Middle frontal gyrus (tissue), 1 donor: ENCODE data around the gene TAF8.

Source experiments
- DNase-seq: peaks from one replicate; pipeline ENCODE4 v3.0.0-alpha.2; 2015; ENCODE audit warnings: low spot score; ENCODE audit errors: extremely low spot score

TAF8 gene

GRCh38 chr6:42049948-42050296 lies 402 bp upstream of the TAF8 start:
- DNase-seq: no peak

- DNase-seq: no peak
Measured at GRCh38 chr6:42051268-42051653, 937 bp downstream of the TAF8 start.

- no peak for DNase-seq
Measured at GRCh38 chr6:42053601-42054000, 3.3 kb downstream of the TAF8 start.

- DNase-seq: no peak
Measured at GRCh38 chr6:42059743-42060142, 9.4 kb downstream of the TAF8 start.

- DNase-seq: no peak
Measured at GRCh38 chr6:42066156-42066675, 15.9 kb downstream of the TAF8 start.

- no peak for DNase-seq
Measured at GRCh38 chr6:42068173-42068572, 17.8 kb downstream of the TAF8 start.

- DNase-seq: no peak
Measured at GRCh38 chr6:42068872-42069522, 18.7 kb downstream of the TAF8 start.

GRCh38 chr6:42071881-42072583 lies 21.7 kb downstream of the TAF8 start:
- DNase-seq: no peak

- DNase-seq: no peak
Measured at GRCh38 chr6:42073287-42073686, 23.0 kb downstream of the TAF8 start.

GRCh38 chr6:42075159-42075838 lies 25.0 kb downstream of the TAF8 start:
- peak; percentile 41 for DNase-seq

GRCh38 chr6:42078386-42078785 lies 28.1 kb downstream of the TAF8 start:
- no peak for DNase-seq

GRCh38 chr6:42079941-42080464 lies 29.7 kb downstream of the TAF8 start:
- no peak for DNase-seq

GRCh38 chr6:42083530-42083929 lies 33.2 kb downstream of the TAF8 start:
- no peak for DNase-seq

- no peak for DNase-seq
Measured at GRCh38 chr6:42084889-42085288, 34.6 kb downstream of the TAF8 start.

GRCh38 chr6:42086046-42087035 lies 36.0 kb downstream of the TAF8 start:
- DNase-seq: no peak

GRCh38 chr6:42088101-42088591 lies 37.8 kb downstream of the TAF8 start:
- no peak for DNase-seq

- no peak for DNase-seq
Measured at GRCh38 chr6:42090819-42091717, 40.7 kb downstream of the TAF8 start.

- DNase-seq: no peak
Measured at GRCh38 chr6:42091718-42092023, 41.3 kb downstream of the TAF8 start.

GRCh38 chr6:42093582-42094329 lies 43.4 kb downstream of the TAF8 start:
- DNase-seq: no peak
